Esophagus squamous epithelium (tissue), 4 donors: ENCODE measurements around the gene ST7.

Experiments used
- CTCF ChIP-seq, 6 experiments: fragments of 450-650 bp in 4 of 6; fragments of 200-600 bp in 2 of 6; sonication (generic) in 2 of 6; IDR thresholded peaks; one replicate each; pipeline ENCODE4 v1.5.1; 2016 to 2019; ENCODE audit warnings: antibody characterized with exemption in 6 of 6, mild to moderate bottlenecking in 4 of 6, moderate library complexity in 4 of 6
- POLR2A ChIP-seq, 4 donors: fragments of 450-650 bp; IDR thresholded peaks; one replicate each; pipeline ENCODE4 v1.6.1; 2017; ENCODE audit warnings: antibody characterized with exemption in 4 of 4, mild to moderate bottlenecking in 4 of 4, moderate library complexity in 3 of 4

DNA sequence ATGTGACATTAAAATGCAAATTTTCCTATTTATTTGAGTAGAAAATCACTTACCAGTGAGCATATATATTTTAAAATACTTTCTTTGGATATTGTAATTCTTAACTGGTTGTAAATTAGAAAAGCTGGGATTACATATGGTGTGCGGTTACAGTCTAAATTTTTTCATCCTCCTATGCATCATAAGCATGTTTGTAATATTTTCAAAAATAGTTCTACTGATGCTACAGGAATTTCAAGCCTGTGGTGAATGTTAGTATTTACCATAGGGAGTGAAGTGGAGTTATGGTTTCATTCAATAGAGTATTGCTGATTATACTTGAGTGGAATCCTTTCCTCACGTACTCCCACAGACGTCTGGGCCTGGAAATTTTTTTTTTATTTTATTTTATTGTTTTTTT is 34.6 kb upstream of the ST7 start:
- TF ChIP-seq CTCF (IDR thresholded peaks at IDR 0.05), result no peak
- TF ChIP-seq POLR2A (IDR thresholded peaks at IDR 0.05), result no peak
